GM21737 (cell line): ENCODE measurements around the gene MTUS2.
"Not testable (repeated sequence)": the region's sequence is repeated elsewhere in the genome, so short reads cannot be mapped to it uniquely, and the experiment has no call there.

ENCODE experiments used
- ATAC-seq: cut with Tn5 transposase; IDR thresholded peaks from one replicate; pipeline ENCODE4 v1.9.1; 2021; ENCODE audit warnings: mild to moderate bottlenecking, moderate library complexity; ENCODE audit not compliant: unreplicated experiment

MTUS2 gene

DNA sequence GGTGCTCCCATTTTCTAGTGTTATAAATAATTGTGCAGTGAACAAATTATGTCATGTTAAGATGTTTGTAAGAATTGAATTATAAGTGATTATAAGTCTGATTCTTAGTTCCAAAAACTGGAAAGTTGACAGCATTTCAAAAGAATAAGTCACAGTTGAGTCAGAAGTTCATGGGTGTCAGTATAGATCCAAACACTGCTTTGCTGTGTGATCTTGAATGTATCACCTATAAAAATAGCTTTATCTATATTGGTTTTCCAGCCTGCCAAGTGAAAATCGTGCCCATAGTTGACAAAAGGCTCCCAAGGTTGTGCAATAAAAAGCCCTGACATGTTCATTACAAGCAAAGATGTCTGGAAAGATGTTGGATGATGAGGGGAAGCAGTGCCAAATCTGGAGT lies 336.0 kb downstream of the MTUS2 start:
- no peak for ATAC-seq

DNA sequence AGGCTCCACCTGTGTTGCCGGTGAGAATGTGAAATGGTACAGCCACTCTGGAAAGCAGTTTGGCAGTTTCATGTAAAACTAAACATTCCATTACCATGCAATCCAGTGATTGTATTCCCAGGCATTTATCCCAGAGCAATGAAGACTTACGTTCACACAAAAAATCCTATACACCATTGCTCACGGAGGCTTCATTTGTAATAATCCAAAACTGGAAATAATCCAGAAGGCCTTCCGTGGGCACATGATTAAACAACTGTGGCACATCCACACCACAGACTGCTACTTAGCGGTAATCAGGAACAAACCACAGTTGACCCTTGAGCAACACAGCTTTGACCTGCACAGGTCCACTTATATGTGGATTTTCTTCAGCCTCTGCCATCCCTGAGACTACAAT lies 339.7 kb downstream of the MTUS2 start:
- no peak for ATAC-seq

DNA sequence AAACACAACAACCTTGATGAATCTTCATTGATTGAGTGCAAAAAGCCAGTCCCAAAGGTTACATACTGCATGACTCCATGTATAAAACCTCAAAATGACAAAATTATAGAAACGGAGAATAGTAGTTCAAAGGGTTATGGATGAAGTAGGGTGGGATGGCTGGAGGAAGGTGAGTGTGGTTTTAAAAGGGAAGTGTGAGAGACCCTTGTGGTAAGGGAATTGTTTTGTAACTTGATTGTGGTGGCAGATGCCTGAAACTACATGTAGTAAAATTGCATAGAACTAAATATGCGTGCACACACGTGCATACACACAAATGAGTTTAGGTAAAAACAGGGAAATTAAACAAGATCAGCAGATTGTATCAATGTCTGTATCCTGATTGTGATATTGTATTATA lies 340.7 kb downstream of the MTUS2 start:
- no peak for ATAC-seq

- ATAC-seq, result no peak
Measured at GRCh38 chr13:29161676-29162075, 341.5 kb downstream of the MTUS2 start.

GRCh38 chr13:29162638-29163235 lies 342.6 kb downstream of the MTUS2 start:
- ATAC-seq, result no peak

- no peak for ATAC-seq
Measured at GRCh38 chr13:29164116-29164515, 344.0 kb downstream of the MTUS2 start.

DNA sequence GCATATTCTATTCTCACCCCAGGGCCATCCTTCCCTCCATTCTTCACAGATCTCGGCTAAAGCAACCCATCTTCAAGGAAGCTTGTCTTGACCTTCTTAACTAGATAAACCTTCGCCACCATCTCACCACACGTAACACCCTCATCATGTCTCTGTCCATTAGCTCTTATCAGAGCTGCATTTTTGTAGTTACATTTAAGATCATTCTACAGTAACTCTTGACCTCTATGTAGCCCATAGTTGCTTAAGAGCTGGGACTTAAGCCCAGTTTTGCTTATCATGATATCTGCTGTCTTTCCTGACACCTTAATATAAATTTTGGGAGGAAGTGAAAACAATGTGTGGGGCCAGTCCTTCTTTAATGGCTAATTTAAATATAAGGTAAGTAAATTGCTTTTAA lies 345.1 kb downstream of the MTUS2 start:
- ATAC-seq, result no peak

- ATAC-seq, result no peak
Measured at GRCh38 chr13:29165840-29166239, 345.7 kb downstream of the MTUS2 start.

DNA sequence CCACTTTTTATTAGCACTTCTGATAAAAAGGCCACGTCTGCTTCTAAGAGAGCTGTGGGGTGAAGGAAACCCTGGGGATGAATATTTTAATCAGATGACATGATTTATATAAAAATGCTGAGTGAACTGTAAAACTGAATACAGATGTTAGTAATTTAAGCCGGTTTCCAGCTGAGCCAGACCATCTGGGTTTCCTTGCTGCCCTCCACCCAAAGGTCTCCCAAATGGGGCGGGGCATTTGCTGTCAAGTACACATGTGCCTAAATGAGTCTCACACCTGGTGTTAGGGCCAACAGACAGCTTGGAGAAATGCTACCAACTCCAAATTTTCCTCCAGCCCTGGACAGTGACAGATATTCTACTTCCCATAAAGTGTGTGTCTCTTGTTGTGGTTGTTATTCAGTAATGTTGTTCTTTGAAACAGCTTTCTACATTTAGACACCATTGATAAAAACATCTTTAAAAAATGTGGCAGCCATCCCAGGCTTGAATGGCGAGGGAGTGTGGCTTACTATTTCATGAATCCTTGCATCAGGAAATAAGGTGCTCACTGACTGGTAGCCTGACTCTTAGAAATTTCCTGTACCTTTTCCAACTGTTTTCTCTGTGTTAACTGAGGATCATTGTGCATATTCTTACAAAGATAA lies 350.4 kb downstream of the MTUS2 start:
- no peak for ATAC-seq

DNA sequence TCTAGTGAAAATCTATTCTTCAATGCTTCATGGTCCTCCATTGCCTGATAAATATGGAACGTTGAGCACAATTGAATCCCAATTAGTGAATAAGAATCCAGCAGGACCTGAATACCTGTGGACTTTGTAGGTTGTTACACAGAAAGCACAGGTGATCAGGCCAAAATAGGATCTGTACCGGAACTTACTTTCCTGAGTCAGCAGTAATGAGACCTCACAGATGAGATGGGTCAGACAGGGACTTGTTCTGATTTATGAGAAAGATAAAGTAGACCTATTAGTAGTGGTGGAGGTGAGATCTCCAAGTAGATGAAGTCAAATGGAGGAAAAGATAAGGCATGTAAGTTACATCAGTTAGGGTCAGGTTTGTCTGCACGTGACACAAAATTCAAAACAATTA lies 351.1 kb downstream of the MTUS2 start:
- no peak for ATAC-seq

GRCh38 chr13:29174093-29174492 lies 354.0 kb downstream of the MTUS2 start:
- ATAC-seq, result no peak

DNA sequence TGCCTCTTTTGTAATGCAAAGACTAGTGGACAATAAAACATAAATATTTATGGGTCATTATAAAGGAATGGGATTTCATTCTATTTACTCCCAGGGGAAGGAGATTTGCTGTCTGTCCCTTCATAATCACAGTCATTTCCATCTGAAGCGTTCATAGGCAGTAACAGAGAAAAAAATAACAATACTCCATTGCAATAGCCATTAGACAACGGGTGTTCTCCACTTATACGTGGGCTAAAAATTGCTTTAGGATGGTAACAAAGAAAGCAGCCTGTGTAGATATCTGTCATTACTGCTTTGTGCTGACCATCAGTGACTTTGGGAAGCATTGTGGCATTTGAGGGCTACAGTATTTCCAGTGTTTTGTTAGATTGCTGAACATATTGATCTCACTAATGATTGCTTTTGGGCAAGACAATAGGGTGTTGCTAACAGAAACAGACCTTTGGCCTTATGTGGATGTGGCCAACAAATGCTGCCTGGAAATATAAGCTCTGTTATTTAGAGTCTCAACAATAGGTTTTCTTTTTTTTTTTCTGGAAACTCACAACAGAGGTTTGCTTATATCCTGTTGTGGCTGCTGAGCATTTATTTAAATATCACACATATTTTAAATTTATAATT lies 355.2 kb downstream of the MTUS2 start:
- ATAC-seq, result no peak

DNA sequence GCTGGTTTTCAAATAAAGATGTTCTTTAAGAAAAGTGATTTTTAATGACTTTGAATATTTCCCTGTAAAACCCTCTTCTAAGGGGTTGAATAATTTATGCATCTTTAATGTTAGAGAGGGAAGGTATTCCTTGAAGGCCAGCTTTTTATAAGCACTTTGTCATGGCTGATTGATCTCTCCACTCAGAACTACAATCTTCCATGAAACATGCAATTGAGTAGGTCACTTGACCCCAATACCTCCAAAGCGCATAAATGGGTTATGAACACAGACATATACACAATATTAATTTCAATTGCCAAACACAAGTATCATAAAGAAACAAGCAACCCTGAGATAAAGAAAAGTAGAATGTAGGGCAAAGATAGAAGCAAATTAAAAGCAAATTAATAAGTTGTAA lies 359.9 kb downstream of the MTUS2 start:
- ATAC-seq, result no peak

GRCh38 chr13:29182216-29182615 lies 362.1 kb downstream of the MTUS2 start:
- ATAC-seq, result no peak

- ATAC-seq, result no peak
Measured at GRCh38 chr13:29185926-29186325, 365.8 kb downstream of the MTUS2 start.

- ATAC-seq, result no peak
Measured at GRCh38 chr13:29187584-29187983, 367.4 kb downstream of the MTUS2 start.

GRCh38 chr13:29190298-29190697 lies 370.2 kb downstream of the MTUS2 start:
- ATAC-seq, result no peak

- ATAC-seq, result no peak
Measured at GRCh38 chr13:29193083-29193482, 372.9 kb downstream of the MTUS2 start.

- no peak for ATAC-seq
Measured at GRCh38 chr13:29195456-29195855, 375.3 kb downstream of the MTUS2 start.

DNA sequence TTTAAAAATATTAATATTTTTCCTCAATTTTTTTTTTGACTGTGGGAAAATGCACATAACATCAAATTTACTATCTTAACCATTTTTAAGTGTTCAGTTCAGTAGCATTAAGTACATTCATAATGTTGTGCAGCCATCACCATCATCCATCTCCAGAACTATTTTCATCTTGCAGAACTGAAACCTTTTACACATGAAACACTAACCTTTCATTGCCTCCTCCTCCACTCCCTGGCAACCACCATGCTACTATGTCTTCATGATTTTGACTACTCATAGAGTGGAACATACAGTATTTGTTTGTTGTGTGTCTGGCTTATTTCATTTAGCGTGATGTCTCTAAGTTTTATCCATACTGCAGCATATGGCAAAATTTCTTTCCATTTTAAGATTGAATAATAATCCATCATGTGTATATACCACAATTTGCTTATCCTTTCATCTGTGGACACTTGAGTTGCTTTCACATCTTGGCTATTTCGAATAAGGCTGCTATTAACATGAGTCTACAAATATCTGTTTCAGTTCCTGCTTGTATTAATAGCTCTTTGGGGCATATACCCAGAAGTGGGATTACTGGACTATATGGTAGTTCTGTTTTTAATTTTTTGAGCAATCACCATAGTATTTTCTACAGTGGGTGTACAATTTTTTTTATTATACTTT lies 376.4 kb downstream of the MTUS2 start:
- peak; percentile 89 for ATAC-seq

GRCh38 chr13:29202753-29203152 lies 382.6 kb downstream of the MTUS2 start:
- not testable (repeated sequence) for ATAC-seq

- no peak for ATAC-seq
Measured at GRCh38 chr13:29204651-29205050, 384.5 kb downstream of the MTUS2 start.
